SU-DHL-6 (cell line): Measurements from ENCODE around the gene CADM2.

Source experiments
- CTCF ChIP-seq: fragments of 200-600 bp; sonication (generic); IDR thresholded peaks from one replicate; pipeline ENCODE4 v1.5.1; 2017; ENCODE audit warnings: antibody characterized with exemption, mild to moderate bottlenecking, low read length, moderate library complexity; ENCODE audit not compliant: insufficient read depth, poor library complexity, severe bottlenecking
- EZH2phosphoT487 ChIP-seq: fragments of 200-600 bp; sonication (generic), shearing (Covaris generic); conservative IDR thresholded peaks from 2 replicates; pipeline ENCODE4 v1.6.1; 2018; ENCODE audit warnings: mild to moderate bottlenecking, antibody characterized with exemption, low read length, moderate library complexity, mixed read lengths

- TF ChIP-seq CTCF (no peak), EZH2phosphoT487 (no peak)
Observed at GRCh38 chr3:85796140-85796539, 837.4 kb downstream of the CADM2 start.
